Nephron (organoid): ENCODE measurements around the gene ARSG.

Experiments
- H3K27ac Mint-ChIP-seq, 3 experiments: 2 replicates each; pipeline ENCODE4 v1.8.0; 2020; ENCODE audit warnings: mixed read lengths in 3 of 3, mild to moderate bottlenecking in 2 of 3, moderate library complexity in 1 of 3
- H3K27me3 Mint-ChIP-seq: 2 replicates; pipeline ENCODE4 v1.8.0; 2021; ENCODE audit warnings: low read depth, mild to moderate bottlenecking, moderate library complexity, mixed read lengths
- H3K36me3 Mint-ChIP-seq: 2 replicates; pipeline ENCODE4 v1.8.0; 2020; ENCODE audit warnings: low read depth, mixed read lengths
- H3K4me1 Mint-ChIP-seq: 2 replicates; pipeline ENCODE4 v1.8.0; 2020; ENCODE audit warnings: mixed read lengths
- H3K4me3 Mint-ChIP-seq, 3 experiments: 2 replicates each; pipeline ENCODE4 v1.8.0; 2020; ENCODE audit warnings: mild to moderate bottlenecking in 3 of 3, mixed read lengths in 3 of 3, moderate library complexity in 2 of 3
- H3K9me3 Mint-ChIP-seq: 2 replicates; pipeline ENCODE4 v1.8.0; 2020; ENCODE audit warnings: mixed read lengths
- CTCF ChIP-seq, 3 experiments: fragments of 200-600 bp; sonication (generic); IDR thresholded peaks; one replicate each; pipeline ENCODE4 v1.5.0; 2021; ENCODE audit warnings: antibody characterized with exemption in 3 of 3; ENCODE audit not compliant: unreplicated experiment in 3 of 3

ARSG gene

GRCh38 chr17:68318103-68318991, 27.1 kb downstream of the ARSG start:
- Mint-ChIP-seq H3K4me3 (no peak overlapping the region), H3K4me1 (no peaks in the 10 kb centered on the region), H3K36me3 (no peaks in the 10 kb centered on the region), H3K27ac (no peak overlapping the region), H3K27me3 (peaks cover 7% of the 10 kb centered on the region), H3K9me3 (no peaks in the 10 kb centered on the region)
- TF ChIP-seq CTCF (IDR thresholded peaks at IDR 0.05; ENCODE audit: unreplicated experiment in 3 of 3), result no peak

DNA sequence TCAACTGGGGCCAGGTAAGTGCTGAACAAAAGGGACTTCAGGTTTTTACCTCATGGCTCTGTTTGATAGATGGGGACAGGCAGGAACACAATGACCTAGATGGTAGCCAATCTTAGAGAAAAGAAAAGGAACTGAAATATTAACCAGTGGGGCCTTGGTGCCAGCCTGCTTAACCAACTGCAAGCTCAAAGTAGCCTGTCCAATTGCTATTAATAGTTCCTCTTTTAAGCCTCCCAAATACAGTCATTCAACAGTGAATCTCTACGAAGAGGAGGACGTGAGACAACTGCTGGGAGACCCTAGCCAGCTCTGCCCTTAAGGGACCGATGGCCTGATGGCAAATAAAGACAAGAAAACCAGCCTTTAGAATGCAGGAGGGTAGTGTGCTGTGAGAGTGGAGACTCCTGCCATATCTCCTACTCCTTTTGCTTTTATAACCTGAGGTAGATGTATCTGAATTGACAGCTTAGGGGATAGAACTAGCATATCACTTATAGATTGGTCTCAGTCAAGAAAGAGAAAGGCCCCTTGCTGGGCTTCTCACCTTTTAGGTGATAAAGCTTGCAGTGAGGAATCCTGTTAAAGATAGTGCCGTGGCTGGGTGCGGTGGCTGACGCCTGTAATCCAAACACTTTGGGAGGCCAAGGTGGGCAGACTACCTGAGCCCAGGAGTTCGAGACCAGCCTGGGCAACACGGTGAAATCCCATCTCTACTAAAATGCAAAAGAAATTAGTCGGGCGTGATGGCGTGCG, 28.3 kb downstream of the ARSG start:
- Mint-ChIP-seq H3K27ac (no peak overlapping the region), H3K27me3 (peaks cover 7% of the 10 kb centered on the region), H3K9me3 (no peaks in the 10 kb centered on the region), H3K4me1 (no peaks in the 10 kb centered on the region), H3K36me3 (no peaks in the 10 kb centered on the region), H3K4me3 (no peak overlapping the region)
- TF ChIP-seq CTCF (IDR thresholded peaks at IDR 0.05; ENCODE audit: unreplicated experiment in 3 of 3), result no peak

DNA sequence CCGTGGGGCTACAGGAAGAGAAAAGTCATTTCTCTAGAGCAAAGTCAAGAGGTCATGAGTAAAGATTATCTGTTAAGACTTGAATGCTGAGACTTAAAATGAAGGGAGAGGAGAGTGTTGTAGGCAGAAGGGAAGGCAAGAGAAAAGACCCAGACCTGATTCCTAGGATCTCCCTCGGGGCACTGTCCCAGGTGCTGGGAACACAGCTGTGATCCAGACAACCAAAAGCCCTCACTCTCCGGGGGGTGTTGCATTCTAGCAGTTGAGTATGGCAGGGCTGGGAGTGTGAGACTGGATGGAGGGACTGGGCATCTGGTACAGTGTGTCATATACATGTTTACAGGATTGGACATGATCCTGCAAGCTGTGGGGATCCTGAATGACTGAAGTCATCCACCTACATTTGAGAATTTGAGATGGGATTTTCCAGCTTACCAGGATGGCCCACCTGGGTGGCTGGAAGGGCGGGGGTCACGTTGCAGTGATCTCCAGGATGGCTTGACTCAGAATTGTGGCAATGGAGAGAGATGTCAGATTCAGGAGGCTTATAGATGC, 29.1 kb downstream of the ARSG start:
- Mint-ChIP-seq H3K27ac (no peak overlapping the region), H3K4me3 (no peak overlapping the region), H3K9me3 (no peaks in the 10 kb centered on the region), H3K36me3 (no peaks in the 10 kb centered on the region), H3K27me3 (peaks cover 7% of the 10 kb centered on the region), H3K4me1 (no peaks in the 10 kb centered on the region)
- TF ChIP-seq CTCF (IDR thresholded peaks at IDR 0.05; ENCODE audit: unreplicated experiment in 3 of 3), result no peak

GRCh38 chr17:68320943-68321555, 29.8 kb downstream of the ARSG start:
- Mint-ChIP-seq H3K36me3 (no peaks in the 10 kb centered on the region), H3K27me3 (peaks cover 7% of the 10 kb centered on the region), H3K27ac (no peak overlapping the region), H3K9me3 (no peaks in the 10 kb centered on the region), H3K4me3 (no peak overlapping the region), H3K4me1 (no peaks in the 10 kb centered on the region)
- no peak for TF ChIP-seq CTCF (IDR thresholded peaks at IDR 0.05; ENCODE audit: unreplicated experiment in 3 of 3)

GRCh38 chr17:68321556-68321954, 30.3 kb downstream of the ARSG start:
- Mint-ChIP-seq H3K27ac (no peak overlapping the region), H3K36me3 (no peaks in the 10 kb centered on the region), H3K4me3 (no peak overlapping the region), H3K9me3 (no peaks in the 10 kb centered on the region), H3K27me3 (peaks cover 7% of the 10 kb centered on the region), H3K4me1 (no peaks in the 10 kb centered on the region)
- no peak for TF ChIP-seq CTCF (IDR thresholded peaks at IDR 0.05; ENCODE audit: unreplicated experiment in 3 of 3)
